H1 (cell line): ENCODE measurements around the gene RMND5B.

ENCODE experiments used
- ATF2 ChIP-seq: IDR thresholded peaks from 2 replicates; pipeline ENCODE4 v1.6.1; 2012; ENCODE audit warnings: low read length, inconsistent platforms
- EGR1 ChIP-seq: IDR thresholded peaks from 2 replicates; pipeline ENCODE4 v1.6.1; 2011; ENCODE audit warnings: low read depth, low read length, borderline replicate concordance
- GABPA ChIP-seq: IDR thresholded peaks from 2 replicates; pipeline ENCODE4 v1.6.1; 2011; ENCODE audit warnings: mild to moderate bottlenecking, low read length, moderate library complexity, borderline replicate concordance; ENCODE audit not compliant: insufficient read depth
- KDM1A ChIP-seq: fragments of 200-600, 300-600 bp; sonication (generic); IDR thresholded peaks from 2 replicates; pipeline ENCODE4 v1.7.1; 2016; ENCODE audit warnings: mild to moderate bottlenecking, low read length, borderline replicate concordance
- NANOG ChIP-seq: IDR thresholded peaks from 2 replicates; pipeline ENCODE4 v1.6.1; 2011; ENCODE audit warnings: low read length, low read depth, mild to moderate bottlenecking, inconsistent platforms; ENCODE audit not compliant: insufficient read depth, poor library complexity, severe bottlenecking
- POLR2A ChIP-seq, 2 experiments: IDR thresholded peaks; 1 replicate in 1 of 2; 2 replicates in 1 of 2; pipeline ENCODE4 v1.6.1; 2011; ENCODE audit warnings: low read depth in 2 of 2, low read length in 2 of 2, mild to moderate bottlenecking in 2 of 2; ENCODE audit errors: control extremely low read depth in 1 of 2
- RXRA ChIP-seq: IDR thresholded peaks from 2 replicates; pipeline ENCODE4 v1.6.1; 2011; ENCODE audit warnings: low read depth, mild to moderate bottlenecking, low read length, moderate library complexity; ENCODE audit not compliant: insufficient read depth
- TBP ChIP-seq: IDR thresholded peaks from 2 replicates; pipeline ENCODE4 v1.6.1; 2011; ENCODE audit warnings: low read depth, low read length, improper control_type of control experiment
- TCF12 ChIP-seq: IDR thresholded peaks from 2 replicates; pipeline ENCODE4 v1.6.1; 2011; ENCODE audit warnings: low read depth, mild to moderate bottlenecking, low read length
- TF ChIP-seq, protein P1 (sequence below): IDR thresholded peaks from 2 replicates; pipeline ENCODE4 v1.6.1; 2011; ENCODE audit warnings: low read length, improper control_type of control experiment
- TF ChIP-seq, protein P2 (sequence below), 3 experiments: IDR thresholded peaks; 1 replicate in 2 of 3; 2 replicates in 1 of 3; pipeline versions ENCODE4 v1.5.1 to v1.6.1; 2011; ENCODE audit warnings: low read length in 3 of 3, mild to moderate bottlenecking in 3 of 3, inconsistent platforms in 2 of 3, low read depth in 1 of 3, moderate library complexity in 1 of 3; ENCODE audit not compliant: insufficient read depth in 1 of 3; ENCODE audit errors: control extremely low read depth in 1 of 3

- TF ChIP-seq TCF12 (0 out of 2 replicates have a peak, but pooled peaks have one; percentile 27), KDM1A (no peak), RXRA (no peak), ATF2 (no peak), POLR2A (IDR thresholded peaks at IDR 0.05; ENCODE audit: control extremely low read depth in 1 of 2, low read depth in 2 of 2, low read length in 2 of 2) (no peak; a peak in 1 of 3 replicates), EGR1 (peak; percentile 77), TBP (no peak), GABPA (no peak), NANOG (no peak)
- TF ChIP-seq, protein P1, sequence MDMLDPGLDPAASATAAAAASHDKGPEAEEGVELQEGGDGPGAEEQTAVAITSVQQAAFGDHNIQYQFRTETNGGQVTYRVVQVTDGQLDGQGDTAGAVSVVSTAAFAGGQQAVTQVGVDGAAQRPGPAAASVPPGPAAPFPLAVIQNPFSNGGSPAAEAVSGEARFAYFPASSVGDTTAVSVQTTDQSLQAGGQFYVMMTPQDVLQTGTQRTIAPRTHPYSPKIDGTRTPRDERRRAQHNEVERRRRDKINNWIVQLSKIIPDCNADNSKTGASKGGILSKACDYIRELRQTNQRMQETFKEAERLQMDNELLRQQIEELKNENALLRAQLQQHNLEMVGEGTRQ: no peak
- TF ChIP-seq, protein P2, sequence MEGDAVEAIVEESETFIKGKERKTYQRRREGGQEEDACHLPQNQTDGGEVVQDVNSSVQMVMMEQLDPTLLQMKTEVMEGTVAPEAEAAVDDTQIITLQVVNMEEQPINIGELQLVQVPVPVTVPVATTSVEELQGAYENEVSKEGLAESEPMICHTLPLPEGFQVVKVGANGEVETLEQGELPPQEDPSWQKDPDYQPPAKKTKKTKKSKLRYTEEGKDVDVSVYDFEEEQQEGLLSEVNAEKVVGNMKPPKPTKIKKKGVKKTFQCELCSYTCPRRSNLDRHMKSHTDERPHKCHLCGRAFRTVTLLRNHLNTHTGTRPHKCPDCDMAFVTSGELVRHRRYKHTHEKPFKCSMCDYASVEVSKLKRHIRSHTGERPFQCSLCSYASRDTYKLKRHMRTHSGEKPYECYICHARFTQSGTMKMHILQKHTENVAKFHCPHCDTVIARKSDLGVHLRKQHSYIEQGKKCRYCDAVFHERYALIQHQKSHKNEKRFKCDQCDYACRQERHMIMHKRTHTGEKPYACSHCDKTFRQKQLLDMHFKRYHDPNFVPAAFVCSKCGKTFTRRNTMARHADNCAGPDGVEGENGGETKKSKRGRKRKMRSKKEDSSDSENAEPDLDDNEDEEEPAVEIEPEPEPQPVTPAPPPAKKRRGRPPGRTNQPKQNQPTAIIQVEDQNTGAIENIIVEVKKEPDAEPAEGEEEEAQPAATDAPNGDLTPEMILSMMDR (IDR thresholded peaks at IDR 0.05; ENCODE audit: control extremely low read depth in 1 of 3, insufficient read depth in 1 of 3, low read depth in 1 of 3, low read length in 3 of 3): peak in 2 of 3 experiments; percentile 74 to 88; a peak in 3 of 4 replicates
These were observed 10.0 kb upstream of the RMND5B start for GRCh38 chr5:178120607-178121357.
